ENCODE results near the gene HSPB1.
"Not testable (repeated sequence)": the region's sequence is repeated elsewhere in the genome, so short reads cannot be mapped to it uniquely, and the experiment has no call there.

HSPB1 gene

GRCh38 chr7:76302347-76303201 lies at the start of gene HSPB1:
Gene HSPB1, plus strand, starts transcription at chr7:76302673. Its CDS starts 40 bp downstream, at chr7:76302713.
- no peak for FAIRE-seq

GRCh38 chr7:76254781-76255180 lies 47.7 kb upstream of the HSPB1 start:
- no peak for FAIRE-seq

- FAIRE-seq = no peak
These were observed 44.5 kb upstream of the HSPB1 start for GRCh38 chr7:76257973-76258372.

- no peak for FAIRE-seq
These were observed 43.1 kb upstream of the HSPB1 start for GRCh38 chr7:76259124-76260093.

GRCh38 chr7:76260171-76260703 lies 42.2 kb upstream of the HSPB1 start:
- FAIRE-seq = no peak

GRCh38 chr7:76261329-76261728 lies 41.1 kb upstream of the HSPB1 start:
- FAIRE-seq = no peak

GRCh38 chr7:76261931-76262330 lies 40.5 kb upstream of the HSPB1 start:
- no peak for FAIRE-seq

- FAIRE-seq = no peak
These were observed 39.6 kb upstream of the HSPB1 start for GRCh38 chr7:76262683-76263402.

GRCh38 chr7:76265299-76265698 lies 37.2 kb upstream of the HSPB1 start:
- no peak for FAIRE-seq

- FAIRE-seq = no peak
These were observed 35.2 kb upstream of the HSPB1 start for GRCh38 chr7:76267107-76267893.

- FAIRE-seq = no peak
These were observed 34.6 kb upstream of the HSPB1 start for GRCh38 chr7:76267894-76268183.

GRCh38 chr7:76268376-76268775 lies 34.1 kb upstream of the HSPB1 start:
- no peak for FAIRE-seq

- no peak for FAIRE-seq
These were observed 32.6 kb upstream of the HSPB1 start for GRCh38 chr7:76269895-76270294.

GRCh38 chr7:76271384-76271783 lies 31.1 kb upstream of the HSPB1 start:
- not testable (repeated sequence) for FAIRE-seq

GRCh38 chr7:76272142-76272541 lies 30.3 kb upstream of the HSPB1 start:
- no peak for FAIRE-seq

- FAIRE-seq = no peak
These were observed 29.5 kb upstream of the HSPB1 start for GRCh38 chr7:76272851-76273497.

GRCh38 chr7:76273503-76273902 lies 29.0 kb upstream of the HSPB1 start:
- no peak for FAIRE-seq

GRCh38 chr7:76278540-76278939 lies 23.9 kb upstream of the HSPB1 start:
- no peak for FAIRE-seq

- no peak for FAIRE-seq
These were observed 22.1 kb upstream of the HSPB1 start for GRCh38 chr7:76280408-76280807.

- FAIRE-seq = no peak
These were observed 21.3 kb upstream of the HSPB1 start for GRCh38 chr7:76281006-76281705.

Measured in colon (tissue), 2 donors.